ENCODE measurements around the gene ABHD10. TPM values are rescaled to one million over a fixed set of nuclear protein-coding genes. Genes with fewer than 3 reads are reported as not detected.

Gene ABHD10
- polyA plus RNA-seq, 3 donors, result 51.5 to 58.1 (median 53.8) TPM

GRCh38 chr3:111999484-112000324 is 20.9 kb downstream of the ABHD10 start:
- no peak for DNase-seq (ENCODE audit: low read depth in 3 of 3, low spot score in 2 of 3)

DNA sequence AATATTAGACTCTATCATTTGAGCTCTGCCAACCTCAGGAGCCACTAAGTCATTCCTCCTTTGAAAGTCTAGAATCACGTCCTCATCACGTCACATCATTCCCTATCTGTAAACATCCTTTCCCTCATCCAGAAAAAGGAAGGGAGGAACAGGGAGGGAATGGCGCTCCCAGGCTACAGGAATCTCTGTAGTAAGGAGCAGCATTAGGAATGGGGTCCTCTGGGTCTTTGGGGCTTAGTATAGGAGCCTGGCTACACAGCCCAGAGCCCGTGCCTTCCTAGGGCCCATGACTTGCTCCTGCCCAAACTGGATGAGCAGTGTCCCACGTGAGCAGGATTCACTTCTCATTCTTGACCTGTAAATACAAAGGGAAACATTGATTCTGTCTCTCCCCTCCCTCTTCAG is 21.5 kb downstream of the ABHD10 start:
- DNase-seq (ENCODE audit: low read depth in 3 of 3, low spot score in 2 of 3), result no peak

- no peak for DNase-seq (ENCODE audit: low read depth in 3 of 3, low spot score in 2 of 3)
Measured at GRCh38 chr3:112000966-112001365, 22.1 kb downstream of the ABHD10 start.

DNA sequence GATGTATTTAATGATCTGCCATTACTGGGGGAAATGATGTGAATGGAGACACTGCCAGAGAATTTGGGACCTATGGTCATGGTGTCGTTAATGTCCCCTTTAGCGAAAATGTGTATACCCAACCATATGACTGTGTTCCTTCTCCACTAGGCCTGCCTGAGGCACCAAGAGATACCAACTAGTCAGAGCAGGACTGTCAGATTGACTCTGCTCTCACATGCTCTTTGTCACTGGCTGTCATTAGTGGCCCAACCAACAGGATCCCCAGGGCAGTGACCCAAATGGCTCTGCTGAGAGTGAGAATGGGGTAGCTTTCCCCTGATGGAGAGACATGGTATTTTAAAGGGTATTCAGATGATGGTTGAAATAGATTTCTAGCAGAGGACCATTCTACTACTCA is 22.7 kb downstream of the ABHD10 start:
- DNase-seq (ENCODE audit: low read depth in 3 of 3, low spot score in 2 of 3), result no peak

GRCh38 chr3:112002096-112002971 is 23.5 kb downstream of the ABHD10 start:
- no peak for DNase-seq (ENCODE audit: low read depth in 3 of 3, low spot score in 2 of 3)

DNA sequence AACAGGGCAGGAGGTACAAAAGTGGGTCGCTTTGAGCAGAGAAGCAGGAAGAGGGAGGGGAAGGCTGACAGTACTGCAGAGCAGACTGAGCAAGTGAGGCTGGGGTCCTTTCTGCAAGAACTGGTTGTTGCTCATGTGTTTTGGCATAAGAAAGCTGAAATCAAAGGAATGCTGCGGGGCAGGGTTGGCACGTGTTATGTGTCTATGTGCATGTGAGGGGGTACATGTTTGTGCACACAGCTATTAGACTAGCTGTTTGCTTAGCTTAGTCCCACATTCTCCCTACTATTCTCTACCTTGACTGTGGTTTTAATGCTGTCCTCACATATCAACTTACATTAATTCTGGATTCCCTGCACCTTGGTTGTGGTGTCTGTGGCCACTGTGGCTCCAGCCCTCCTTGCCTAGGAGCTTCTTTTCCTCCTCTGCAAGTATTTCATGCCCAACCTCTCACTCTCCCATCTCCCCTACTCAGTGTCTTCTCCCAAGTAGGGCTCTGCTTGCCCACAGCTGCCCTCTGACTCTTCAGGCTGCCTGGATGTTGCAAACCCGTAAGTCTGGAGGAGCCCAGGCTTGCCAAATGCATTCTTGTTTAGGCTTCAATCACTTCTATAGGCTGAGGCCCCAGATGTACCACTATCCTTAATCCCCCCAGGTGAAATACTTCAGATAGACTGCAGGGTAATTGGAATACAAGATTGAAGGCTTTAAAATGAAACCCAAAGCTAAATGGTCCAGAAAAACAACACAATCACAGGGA is 24.7 kb downstream of the ABHD10 start:
- no peak for DNase-seq (ENCODE audit: low read depth in 3 of 3, low spot score in 2 of 3)

GRCh38 chr3:112004187-112004586 is 25.4 kb downstream of the ABHD10 start:
- no peak for DNase-seq (ENCODE audit: low read depth in 3 of 3, low spot score in 2 of 3)

DNA sequence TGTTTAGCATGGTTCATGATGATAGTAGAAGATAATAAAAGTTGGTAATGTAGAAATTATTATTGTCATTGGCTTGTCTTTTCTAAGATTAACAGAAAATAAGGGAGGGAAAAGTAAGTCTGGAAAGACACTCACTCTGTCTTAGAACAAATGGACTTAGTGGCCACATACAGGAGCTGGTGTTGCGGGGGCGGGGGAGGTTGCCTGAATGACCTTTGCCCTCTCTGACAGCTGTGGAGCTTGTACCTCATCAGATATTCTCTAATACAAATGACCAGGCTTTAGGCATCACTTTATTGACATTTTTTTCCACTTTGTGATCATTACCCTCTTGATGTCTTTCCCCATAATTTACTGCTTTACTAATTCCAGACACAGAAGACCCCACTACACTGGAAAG is 25.8 kb downstream of the ABHD10 start:
- no peak for DNase-seq (ENCODE audit: low read depth in 3 of 3, low spot score in 2 of 3)

- DNase-seq (ENCODE audit: low read depth in 3 of 3, low spot score in 2 of 3), result no peak
Measured at GRCh38 chr3:112005091-112005672, 26.4 kb downstream of the ABHD10 start.

GRCh38 chr3:112007633-112008032 is 28.8 kb downstream of the ABHD10 start:
- no peak for DNase-seq (ENCODE audit: low read depth in 3 of 3, low spot score in 2 of 3)

GRCh38 chr3:112009670-112010069 is 30.8 kb downstream of the ABHD10 start:
- DNase-seq (ENCODE audit: low read depth in 3 of 3, low spot score in 2 of 3), result no peak

- DNase-seq (ENCODE audit: low read depth in 3 of 3, low spot score in 2 of 3), result no peak
Measured at GRCh38 chr3:112010636-112011035, 31.8 kb downstream of the ABHD10 start.

DNA sequence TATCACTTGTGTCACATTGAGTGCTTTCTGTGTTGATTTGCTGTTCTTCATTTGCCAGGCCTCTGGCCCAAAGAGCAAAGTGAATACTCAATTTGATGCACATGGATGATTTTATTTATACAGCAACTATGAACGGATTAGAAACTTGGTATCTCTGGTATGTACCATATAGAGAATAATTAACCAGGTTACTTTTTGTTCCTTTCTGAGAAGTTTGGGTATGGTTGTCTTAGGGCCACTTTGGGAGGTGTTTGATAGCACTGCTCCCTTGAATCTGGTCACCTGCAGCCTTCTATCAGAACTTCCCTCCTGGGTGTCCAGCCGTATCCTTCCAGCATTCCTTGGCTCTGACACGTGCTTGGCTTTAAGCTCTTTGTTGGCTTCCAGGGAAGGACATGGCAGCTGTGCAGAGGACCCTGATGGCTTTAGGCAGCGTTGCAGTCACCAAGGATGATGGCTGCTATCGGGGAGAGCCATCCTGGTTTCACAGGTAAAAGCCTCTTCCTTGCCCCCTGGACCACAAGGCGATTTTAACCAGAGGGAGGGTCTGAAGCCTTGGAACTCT is 32.6 kb downstream of the ABHD10 start:
- DNase-seq (ENCODE audit: low read depth in 3 of 3, low spot score in 2 of 3), result no peak

DNA sequence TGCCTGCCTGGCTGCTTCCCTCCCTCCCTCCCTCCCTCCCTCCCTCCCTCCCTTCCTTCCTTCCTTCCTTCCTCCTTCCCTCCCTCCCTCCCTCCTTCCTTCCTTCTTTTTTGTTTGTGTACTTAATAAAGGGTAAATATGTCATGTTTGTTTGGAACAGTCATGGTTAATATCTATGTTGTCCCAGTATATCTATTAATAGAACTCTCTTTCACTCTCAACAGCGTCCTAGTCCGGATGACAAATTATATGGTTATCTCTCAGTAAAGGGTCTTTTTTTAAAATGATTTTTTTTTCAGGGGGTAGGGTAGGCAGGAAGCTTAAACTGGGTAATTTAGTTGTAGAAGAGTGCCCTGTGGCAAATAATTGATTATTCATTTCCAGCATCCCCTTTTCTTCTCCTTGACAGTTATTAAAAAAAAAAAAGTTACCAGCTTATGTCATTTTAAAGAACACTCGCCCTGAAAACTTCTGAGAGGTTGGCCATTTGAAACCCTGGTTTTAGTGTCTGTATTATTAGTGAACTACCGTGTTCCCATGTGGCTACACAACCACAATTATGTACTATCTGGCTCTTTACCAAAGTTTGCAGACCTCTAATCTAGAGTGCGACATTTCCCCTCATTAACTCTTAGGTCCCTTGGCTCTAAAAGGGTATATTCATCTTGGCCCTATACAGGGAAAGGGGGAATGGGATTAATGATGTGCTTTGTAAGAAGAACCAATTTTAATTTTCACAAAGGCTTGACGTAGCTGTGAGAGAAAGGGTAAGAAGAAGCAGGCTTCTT is 33.6 kb downstream of the ABHD10 start:
- no peak for DNase-seq (ENCODE audit: low read depth in 3 of 3, low spot score in 2 of 3)

- peak in 1 of 3 donors; percentile 64 for DNase-seq (ENCODE audit: low read depth in 3 of 3, low spot score in 2 of 3)
Measured at GRCh38 chr3:112013058-112013783, 34.4 kb downstream of the ABHD10 start.

DNA sequence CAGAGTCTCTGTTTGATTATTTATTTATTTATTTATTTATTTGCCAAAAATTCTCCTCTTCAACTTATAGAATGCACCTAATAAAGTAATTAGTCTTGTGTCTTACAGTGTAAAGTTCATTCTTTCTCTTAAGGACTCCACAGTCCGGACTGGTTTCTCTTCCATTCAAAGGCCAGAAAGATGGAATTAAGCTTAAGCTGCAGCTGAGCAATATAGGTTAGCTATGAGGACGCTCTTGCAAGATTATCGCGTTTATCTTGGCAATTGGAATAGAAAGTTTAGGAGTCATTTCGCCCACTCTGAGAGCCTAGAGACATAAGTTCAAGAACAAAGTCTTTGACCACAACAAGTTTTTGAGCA is 34.9 kb downstream of the ABHD10 start:
- no peak for DNase-seq (ENCODE audit: low read depth in 3 of 3, low spot score in 2 of 3)

DNA sequence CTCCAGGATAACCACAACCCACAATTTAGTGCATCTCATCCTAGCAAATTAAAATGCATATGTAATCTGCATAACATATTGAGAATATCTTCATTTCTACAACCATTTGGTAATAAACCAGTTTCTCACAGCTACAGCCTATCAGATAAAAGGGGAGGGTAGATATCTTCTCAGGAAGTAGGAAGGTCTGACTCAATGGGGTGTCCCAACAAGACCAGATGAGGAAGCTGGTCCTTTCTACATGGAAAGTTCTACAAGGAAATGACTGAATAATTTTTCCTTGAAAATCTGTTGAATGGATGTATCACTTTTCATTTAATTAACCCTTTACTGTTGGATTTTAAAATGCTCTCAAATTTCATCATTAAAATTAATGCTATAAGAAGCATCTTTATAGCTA is 38.3 kb downstream of the ABHD10 start:
- no peak for DNase-seq (ENCODE audit: low read depth in 3 of 3, low spot score in 2 of 3)

GRCh38 chr3:112018712-112019111 is 39.9 kb downstream of the ABHD10 start:
- DNase-seq (ENCODE audit: low read depth in 3 of 3, low spot score in 2 of 3), result no peak

DNA sequence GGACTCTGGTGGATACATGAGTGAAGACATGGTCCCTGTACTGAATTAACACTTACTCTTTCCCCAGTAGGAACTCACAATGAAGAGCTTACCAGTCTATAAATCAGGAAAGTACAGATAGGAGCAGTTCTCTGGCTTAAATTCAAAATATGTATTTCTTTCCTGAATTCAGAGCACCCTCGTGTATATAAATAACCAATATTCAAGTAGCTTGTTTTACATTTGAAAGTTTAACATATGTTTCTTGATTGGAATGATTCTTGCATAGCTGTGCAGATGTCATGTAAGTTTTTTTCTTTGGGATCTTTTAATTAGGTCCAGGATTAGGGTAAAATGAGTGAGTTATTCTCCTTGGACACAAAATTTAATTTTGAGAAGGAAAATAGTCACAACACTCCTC is 40.9 kb downstream of the ABHD10 start:
- no peak for DNase-seq (ENCODE audit: low read depth in 3 of 3, low spot score in 2 of 3)
